Stimulated activated CD8-positive, alpha-beta memory T cell treated with anti-CD3 and anti-CD28 coated beads, Interleukin-15, amount 100 ng/mL, for 48 hours (primary cell): ENCODE results near the gene CCDC174.

Source experiments
- DNase-seq, 2 donors: peaks; one replicate each; pipeline ENCODE4 v3.0.0-alpha.2; 2020; ENCODE audit warnings: low read depth in 2 of 2

Gene CCDC174

GRCh38 chr3:14701676-14702075 is 50.1 kb downstream of the CCDC174 start:
- no peak for DNase-seq

GRCh38 chr3:14703128-14703750 is 51.7 kb downstream of the CCDC174 start:
- no peak for DNase-seq

- DNase-seq = no peak
Observed at GRCh38 chr3:14703791-14704190, 52.2 kb downstream of the CCDC174 start.

- no peak for DNase-seq
Observed at GRCh38 chr3:14706096-14706495, 54.5 kb downstream of the CCDC174 start.

- no peak for DNase-seq
Observed at GRCh38 chr3:14716591-14716990, 65.0 kb downstream of the CCDC174 start.

- DNase-seq = no peak
Observed at GRCh38 chr3:14717307-14717706, 65.7 kb downstream of the CCDC174 start.

GRCh38 chr3:14718539-14718938 is 67.0 kb downstream of the CCDC174 start:
- no peak for DNase-seq

- no peak for DNase-seq
Observed at GRCh38 chr3:14719006-14719405, 67.4 kb downstream of the CCDC174 start.

GRCh38 chr3:14721126-14721864 is 69.7 kb downstream of the CCDC174 start:
- no peak for DNase-seq
